Endometrium (tissue), 2 donors: ENCODE data around the gene LCE2B.
"Not testable (repeated sequence)": the region's sequence is repeated elsewhere in the genome, so short reads cannot be mapped to it uniquely, and the experiment has no call there.

Experiments used
- FAIRE-seq: peaks from 2 replicates; lab custom pipeline; 2012; peaks lifted over from hg19 to GRCh38; lab: Jason Lieb, UNC
- donor health status: control.
- donor health status: control.

The LCE2B gene

GRCh38 chr1:152685823-152686222 lies at the start of gene LCE2B:
Gene LCE2B (plus strand): TSS chr1:152686123. CDS start chr1:152686844, 721 bp downstream.
- not testable (repeated sequence) for FAIRE-seq

GRCh38 chr1:152640351-152640750 lies 45.6 kb upstream of the LCE2B start:
- FAIRE-seq = no peak

- no peak for FAIRE-seq
These were observed 42.0 kb upstream of the LCE2B start for GRCh38 chr1:152643945-152644344.

GRCh38 chr1:152645146-152645545 lies 40.8 kb upstream of the LCE2B start:
- no peak for FAIRE-seq

GRCh38 chr1:152646656-152647055 lies 39.3 kb upstream of the LCE2B start:
- no peak for FAIRE-seq

DNA sequence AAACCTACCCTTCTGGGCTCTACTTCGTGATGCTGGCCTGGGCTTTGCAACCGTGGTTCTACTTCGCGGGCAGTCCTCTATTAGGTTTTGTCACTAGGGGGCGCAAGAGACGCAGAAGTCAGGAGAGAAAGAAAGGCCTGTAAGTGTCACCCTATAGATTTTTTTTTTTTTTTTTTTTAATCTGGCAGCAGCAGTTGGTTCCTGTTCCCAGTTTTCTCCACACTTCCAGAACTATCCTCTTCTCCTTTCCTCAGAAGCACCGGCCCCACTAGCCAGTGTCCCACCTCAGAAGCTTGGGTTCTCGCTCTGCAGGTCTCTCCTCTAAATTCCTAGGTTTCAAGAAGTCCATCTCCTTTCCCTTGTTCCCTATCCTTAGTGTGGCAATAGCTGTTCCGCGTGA lies 31.8 kb upstream of the LCE2B start:
- no peak for FAIRE-seq

- no peak for FAIRE-seq
These were observed 29.5 kb upstream of the LCE2B start for GRCh38 chr1:152656459-152656858.

DNA sequence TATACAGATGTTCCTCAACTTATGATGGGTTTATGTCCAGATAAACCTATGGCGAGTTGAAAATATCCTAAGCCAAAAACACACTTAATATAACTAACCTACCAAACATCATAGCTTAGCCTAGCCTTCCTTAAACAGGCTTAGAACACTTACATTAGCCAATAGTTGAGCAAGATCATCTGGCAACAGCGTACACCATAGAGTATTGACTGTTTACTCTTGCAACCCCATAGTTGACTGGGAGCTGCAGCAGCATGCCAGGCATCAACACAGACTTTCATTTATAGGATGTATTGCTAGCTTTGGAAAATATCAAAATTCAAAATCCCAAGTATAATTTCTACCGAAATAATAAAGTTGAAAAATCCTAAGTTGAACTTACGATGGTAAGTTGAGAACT lies 28.2 kb upstream of the LCE2B start:
- no peak for FAIRE-seq

- no peak for FAIRE-seq
These were observed 27.3 kb upstream of the LCE2B start for GRCh38 chr1:152658649-152659048.

- FAIRE-seq = no peak
These were observed 22.8 kb upstream of the LCE2B start, which contains the start of gene LCE2D for GRCh38 chr1:152663098-152663497. Gene LCE2D (plus strand): TSS chr1:152663380. CDS start chr1:152664106, 726 bp downstream.

GRCh38 chr1:152666171-152666570 lies 19.8 kb upstream of the LCE2B start:
- not testable (repeated sequence) for FAIRE-seq

- no peak for FAIRE-seq
These were observed 18.3 kb upstream of the LCE2B start for GRCh38 chr1:152667648-152668047.

DNA sequence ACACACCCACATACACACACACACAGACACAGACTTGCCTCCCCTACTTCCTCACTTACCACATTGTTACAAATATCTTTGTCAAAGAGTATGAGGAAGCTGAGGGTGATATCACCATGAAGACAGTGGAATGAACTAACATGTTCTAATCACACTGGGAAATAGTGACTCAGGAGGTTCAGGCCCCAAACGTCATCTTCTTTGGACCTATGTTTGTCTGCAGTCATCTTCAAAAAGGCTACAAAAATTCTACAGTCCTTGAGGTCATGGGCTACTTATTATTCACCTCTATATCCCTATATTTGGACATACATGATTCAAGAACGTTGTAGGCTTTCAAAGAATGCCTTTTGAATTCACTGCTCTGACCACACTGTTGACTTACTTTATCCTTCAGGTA lies 12.9 kb upstream of the LCE2B start:
- FAIRE-seq = no peak

DNA sequence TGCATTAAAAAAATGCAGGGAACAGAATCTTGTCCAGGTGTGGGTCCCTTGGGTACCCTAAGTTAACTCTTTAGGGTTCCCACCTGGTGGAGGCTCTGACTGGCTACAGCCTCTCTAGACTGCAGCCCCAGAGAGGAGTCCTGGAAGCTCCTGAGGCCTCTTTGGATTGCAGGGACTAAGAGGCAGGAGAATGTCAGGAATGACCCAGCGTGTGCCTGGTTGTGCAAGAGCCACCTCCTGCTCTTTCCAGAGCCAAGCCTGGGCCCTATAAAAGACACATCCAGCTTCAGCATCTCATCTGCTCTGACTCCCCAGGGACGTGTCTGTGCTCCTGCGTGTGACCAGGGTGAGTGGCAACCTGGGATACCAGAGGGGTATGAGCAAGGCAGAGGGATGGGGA lies 10.9 kb upstream of the LCE2B start, which contains the start of gene LCE2C:
LCE2C (plus strand) TSS at position 297 of the 400 bp plus-strand sequence. CDS start 737 bp downstream, outside the sequence.
- FAIRE-seq = not testable (repeated sequence)

GRCh38 chr1:152679459-152679858 lies 6.5 kb upstream of the LCE2B start:
- FAIRE-seq = no peak

- no peak for FAIRE-seq
These were observed 4.3 kb upstream of the LCE2B start for GRCh38 chr1:152681616-152682015.

GRCh38 chr1:152683846-152684245 lies 2.1 kb upstream of the LCE2B start:
- no peak for FAIRE-seq

GRCh38 chr1:152697701-152698600 lies 12.0 kb downstream of the LCE2B start, which contains the start of gene LCE2A:
Gene LCE2A (plus strand): TSS chr1:152698345. CDS start chr1:152698902, 557 bp downstream.
- no peak for FAIRE-seq

- no peak for FAIRE-seq
These were observed 13.8 kb downstream of the LCE2B start for GRCh38 chr1:152699746-152700145.

DNA sequence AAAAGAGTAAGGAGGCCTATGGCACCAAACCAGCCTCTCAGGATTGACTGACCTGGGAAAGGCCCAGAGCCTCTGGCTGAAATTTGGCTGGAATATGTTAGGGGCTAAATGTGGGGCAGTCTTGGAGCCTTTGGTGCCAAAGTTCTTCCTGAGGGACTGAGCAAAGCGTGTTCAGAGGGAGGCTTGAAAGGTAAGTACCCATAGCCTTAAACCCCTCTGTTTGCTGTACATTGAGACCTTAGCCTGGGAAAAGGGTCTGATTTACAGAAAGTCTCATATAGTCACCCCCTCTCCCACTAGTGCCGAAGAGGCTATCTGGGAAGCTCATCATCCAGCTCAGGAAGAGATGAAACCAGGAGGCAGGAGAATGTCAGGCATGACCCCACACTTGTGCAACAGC lies 21.9 kb downstream of the LCE2B start, which contains the start of gene LCE4A:
LCE4A (plus strand) TSS at position 301 of the 400 bp plus-strand sequence. CDS start 916 bp downstream, outside the sequence.
- no peak for FAIRE-seq

DNA sequence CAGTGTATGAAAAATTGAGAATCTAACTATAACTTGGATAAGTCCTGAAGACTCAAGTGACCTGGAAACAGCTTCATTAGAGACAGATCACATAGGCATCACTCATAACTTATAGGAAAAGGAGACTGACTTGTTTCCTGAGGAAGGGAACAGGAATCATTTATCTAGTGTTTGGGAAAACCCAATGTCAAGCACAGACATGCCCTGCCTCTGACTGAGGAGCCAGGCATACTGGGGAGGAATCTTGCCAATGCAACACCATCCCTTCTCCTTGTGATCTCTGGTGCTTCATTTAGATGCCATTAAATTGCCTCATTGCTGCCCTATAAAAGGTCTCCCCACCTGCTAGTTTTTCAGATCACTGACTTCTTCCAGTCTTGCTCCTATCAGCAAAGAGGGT lies 32.3 kb downstream of the LCE2B start:
- no peak for FAIRE-seq

GRCh38 chr1:152725261-152725660 lies 39.3 kb downstream of the LCE2B start:
- no peak for FAIRE-seq

- FAIRE-seq = no peak
These were observed 43.1 kb downstream of the LCE2B start for GRCh38 chr1:152728986-152729385.
